GM10266 (cell line): ENCODE measurements around the gene NOP53.
"Not testable (repeated sequence)": the region's sequence is repeated elsewhere in the genome, so short reads cannot be mapped to it uniquely, and the experiment has no call there.

Experiments used
- DNase-seq: peaks from one replicate; pipeline ENCODE4 v3.0.0; 2012; ENCODE audit errors: extremely low spot score
- CTCF ChIP-seq: IDR thresholded peaks from 2 replicates; pipeline ENCODE4 v1.5.1; 2012; ENCODE audit warnings: mild to moderate bottlenecking, low read depth; ENCODE audit not compliant: control insufficient read depth, insufficient read depth; ENCODE audit errors: missing control alignments

Gene NOP53

GRCh38 chr19:47720669-47721422 lies 24.5 kb upstream of the NOP53 start:
- no peak for DNase-seq

DNA sequence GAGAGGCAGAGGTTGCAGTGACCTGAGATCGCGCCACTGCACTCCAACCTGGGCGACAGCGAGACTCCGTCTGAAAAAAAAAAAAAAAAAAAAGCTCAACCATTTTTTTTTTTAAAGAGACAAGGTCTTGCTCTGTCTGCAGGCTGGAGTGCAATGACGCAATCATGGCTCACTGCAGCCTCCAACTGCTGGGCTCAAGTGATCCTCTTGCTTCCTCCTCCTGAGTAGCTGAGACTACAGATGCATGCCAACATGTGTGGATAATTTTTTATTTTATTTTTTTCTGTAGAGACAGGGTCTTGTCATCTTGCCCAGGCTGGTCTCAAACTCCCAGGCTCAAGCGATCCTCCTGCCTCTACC lies 21.8 kb upstream of the NOP53 start:
- no peak for TF ChIP-seq CTCF
- no peak for DNase-seq

More at GRCh38 chr19:47720669-47721422, 24.5 kb upstream of the NOP53 start:
- no peak for TF ChIP-seq CTCF

DNA sequence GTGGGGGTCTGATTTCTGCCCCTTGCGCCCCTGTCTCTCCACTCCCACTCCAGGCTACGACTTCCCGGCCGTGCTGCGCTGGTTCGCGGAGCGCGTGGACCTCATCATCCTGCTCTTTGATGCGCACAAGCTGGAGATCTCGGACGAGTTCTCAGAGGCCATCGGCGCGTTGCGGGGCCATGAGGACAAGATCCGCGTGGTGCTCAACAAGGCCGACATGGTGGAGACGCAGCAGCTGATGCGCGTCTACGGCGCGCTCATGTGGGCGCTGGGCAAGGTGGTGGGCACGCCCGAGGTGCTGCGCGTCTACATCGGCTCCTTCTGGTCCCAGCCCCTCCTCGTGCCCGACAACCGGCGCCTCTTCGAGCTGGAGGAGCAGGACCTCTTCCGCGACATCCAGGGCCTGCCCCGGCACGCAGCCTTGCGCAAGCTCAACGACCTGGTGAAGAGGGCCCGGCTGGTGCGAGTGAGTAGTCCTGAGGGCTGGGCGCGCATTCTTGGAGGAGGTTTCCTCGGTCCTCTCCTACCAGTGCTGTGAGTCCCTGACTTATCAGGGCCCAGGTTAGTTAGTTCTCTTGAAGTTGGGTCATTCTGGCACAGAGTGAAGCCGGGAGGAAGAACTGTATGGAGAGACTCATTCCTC lies 19.5 kb upstream of the NOP53 start:
- TF ChIP-seq CTCF, result no peak
- no peak for DNase-seq

DNA sequence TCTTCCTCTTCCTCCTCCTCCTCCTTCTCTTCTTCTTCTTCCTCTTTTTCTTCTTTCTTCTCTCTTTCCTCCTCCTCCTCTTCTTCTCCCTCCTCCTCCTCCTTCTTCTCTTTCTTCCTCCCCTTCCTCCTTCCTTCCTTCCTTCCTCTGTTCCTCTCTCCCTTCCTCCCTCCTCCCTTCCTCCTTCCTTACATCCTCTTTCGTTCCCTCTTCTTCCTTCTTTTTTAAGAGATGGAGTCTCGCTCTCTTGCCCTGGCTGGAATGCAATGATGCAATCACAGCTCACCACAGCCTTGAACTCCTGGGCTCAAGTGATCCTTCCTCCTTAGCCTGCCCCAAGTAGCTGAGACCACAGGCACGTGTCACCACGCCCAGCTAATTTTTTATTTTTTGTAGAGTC lies 18.9 kb upstream of the NOP53 start:
- TF ChIP-seq CTCF, result no peak
- no peak for DNase-seq

DNA sequence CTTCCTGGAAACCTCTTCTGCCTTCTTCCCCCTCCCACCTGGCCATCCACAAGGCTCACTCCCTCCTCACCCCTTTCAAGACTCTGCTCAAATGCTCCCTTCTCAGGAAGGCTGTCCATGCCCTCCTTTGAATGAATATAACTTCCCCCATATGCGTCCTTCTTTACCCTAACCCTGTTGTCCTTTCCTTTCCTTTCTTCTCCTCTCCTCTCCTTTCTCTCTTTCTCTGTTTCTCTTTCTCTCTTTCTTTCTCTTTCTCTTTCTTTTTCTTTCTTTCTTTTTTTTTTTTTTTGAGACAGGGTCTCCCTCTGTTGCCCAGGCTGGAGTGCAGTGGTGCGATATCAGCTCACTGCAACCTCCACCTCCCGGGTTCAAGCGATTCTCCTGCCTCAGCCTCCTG lies 17.1 kb upstream of the NOP53 start:
- not testable (repeated sequence) for DNase-seq

- no peak for TF ChIP-seq CTCF
- no peak for DNase-seq
These were observed 15.9 kb upstream of the NOP53 start for GRCh38 chr19:47729468-47729798.

GRCh38 chr19:47729799-47730520 lies 15.4 kb upstream of the NOP53 start:
- no peak for DNase-seq
- no peak for TF ChIP-seq CTCF
